ENCODE results near the gene SYNE2.

The SYNE2 gene

GRCh38 chr14:64095620-64096019 is 242.8 kb downstream of the SYNE2 start:
- no peak for TF ChIP-seq Cebpa-rat (IDR thresholded peaks at IDR 0.05)
- H3K4me3 ChIP-seq, result no peak overlapping the region
- H3K36me3 ChIP-seq, result peaks cover 0 to 74% (median 27%) of the 10 kb centered on the region in 11 experiments; a peak in 15 of 22 replicates
- H3K9ac ChIP-seq, result no peak overlapping the region
- no peaks in the 10 kb centered on the region for H3K4me1 ChIP-seq
- H3K27ac ChIP-seq, result no peak overlapping the region
- H3K9me3 ChIP-seq (replicated peaks in 1 of 11), result no peaks in the 10 kb centered on the region
- no peak overlapping the region for H3K4me2 ChIP-seq
- H3K27me3 ChIP-seq, result no peaks in the 10 kb centered on the region
- H4K20me1 ChIP-seq, result no peaks in the 10 kb centered on the region

DNA sequence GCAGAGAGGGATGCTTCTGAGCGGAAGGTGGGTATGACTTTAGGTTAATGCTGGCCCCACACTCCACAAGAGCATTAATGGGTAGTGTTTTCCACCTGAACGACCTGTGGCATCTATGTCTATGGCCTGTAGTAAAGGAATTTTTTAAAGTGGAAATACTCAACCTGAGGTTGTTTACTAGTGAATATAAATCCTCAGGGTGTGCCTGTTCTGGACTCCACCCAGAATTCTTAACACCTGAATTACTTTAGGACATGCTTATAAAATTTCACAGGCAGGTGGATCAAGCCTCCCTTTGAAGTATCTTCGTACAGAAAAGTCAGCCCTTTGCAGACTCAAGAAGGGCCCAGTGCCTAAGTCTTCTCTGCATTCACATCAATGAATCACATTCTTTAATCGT is 245.3 kb downstream of the SYNE2 start:
- TF ChIP-seq Cebpa-rat (IDR thresholded peaks at IDR 0.05), result no peak
- Histone ChIP-seq H3K4me2 (no peak overlapping the region), H3K36me3 (peaks cover 0 to 67% (median 23%) of the 10 kb centered on the region in 11 experiments; a peak in 19 of 22 replicates), H3K9ac (no peak overlapping the region), H3K4me3 (no peak overlapping the region), H3K27me3 (no peaks in the 10 kb centered on the region), H3K4me1 (no peaks in the 10 kb centered on the region), H4K20me1 (no peaks in the 10 kb centered on the region), H3K27ac (no peak overlapping the region), H3K9me3 (replicated peaks in 1 of 11) (no peaks in the 10 kb centered on the region)

- Histone ChIP-seq H3K27me3 (no peaks in the 10 kb centered on the region), H3K9ac (no peak overlapping the region), H3K4me2 (no peak overlapping the region), H3K4me1 (0 out of 20 replicates have a peak, but pooled peaks cover 0 to 5% (median 0%) of the 10 kb centered on the region in 10 experiments), H3K4me3 (no peak overlapping the region), H3K27ac (no peak overlapping the region), H3K9me3 (replicated peaks in 1 of 11) (no peaks in the 10 kb centered on the region), H4K20me1 (no peaks in the 10 kb centered on the region), H3K36me3 (peaks cover 0 to 62% (median 22%) of the 10 kb centered on the region in 11 experiments; a peak in 18 of 22 replicates)
- TF ChIP-seq Cebpa-rat (IDR thresholded peaks at IDR 0.05), result no peak
These were observed 254.6 kb downstream of the SYNE2 start for GRCh38 chr14:64107438-64107837.

- Histone ChIP-seq H3K4me1 (0 out of 20 replicates have a peak, but pooled peaks cover 0 to 5% (median 0%) of the 10 kb centered on the region in 10 experiments), H3K9ac (no peak overlapping the region), H3K27me3 (no peaks in the 10 kb centered on the region), H3K4me2 (no peak overlapping the region), H3K9me3 (replicated peaks in 1 of 11) (no peaks in the 10 kb centered on the region), H3K27ac (no peak overlapping the region), H4K20me1 (no peaks in the 10 kb centered on the region; a peak in 1 of 22 replicates), H3K4me3 (no peak overlapping the region), H3K36me3 (peaks cover 0 to 68% (median 22%) of the 10 kb centered on the region in 11 experiments; a peak in 17 of 22 replicates)
- TF ChIP-seq Cebpa-rat (IDR thresholded peaks at IDR 0.05), result no peak
These were observed 257.2 kb downstream of the SYNE2 start for GRCh38 chr14:64109819-64110554.

DNA sequence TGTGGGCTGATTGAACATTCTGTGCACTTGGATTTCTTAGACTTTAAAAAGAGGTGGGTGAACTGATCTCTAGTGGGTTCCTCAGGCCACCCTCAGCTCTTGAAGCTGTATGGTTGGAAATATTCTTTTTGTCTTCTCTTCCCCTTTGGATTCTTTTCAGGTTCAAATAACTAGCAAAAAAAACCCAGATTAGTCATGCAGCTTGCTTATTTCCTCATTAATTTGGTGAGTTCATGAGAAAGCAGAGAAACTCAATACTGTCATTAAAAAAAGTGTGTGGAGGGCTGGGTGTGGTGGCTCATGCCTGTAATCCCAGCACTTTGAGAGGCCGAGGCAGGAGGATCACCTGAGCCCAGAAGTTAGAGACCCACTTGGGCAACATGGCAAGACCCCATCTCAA is 258.0 kb downstream of the SYNE2 start:
- peaks cover 0 to 67% (median 21%) of the 10 kb centered on the region in 11 experiments; a peak in 17 of 22 replicates for H3K36me3 ChIP-seq
- H3K27me3 ChIP-seq, result no peaks in the 10 kb centered on the region
- TF ChIP-seq Cebpa-rat (IDR thresholded peaks at IDR 0.05), result no peak

GRCh38 chr14:64112867-64113678 is 260.3 kb downstream of the SYNE2 start:
- no peak overlapping the region for H3K27ac ChIP-seq
- H3K4me2 ChIP-seq, result no peak overlapping the region
- no peaks in the 10 kb centered on the region for H3K9me3 ChIP-seq (replicated peaks in 1 of 11)
- H3K27me3 ChIP-seq, result no peaks in the 10 kb centered on the region
- 0 out of 20 replicates have a peak, but pooled peaks cover 0 to 5% (median 0%) of the 10 kb centered on the region in 10 experiments for H3K4me1 ChIP-seq
- TF ChIP-seq Cebpa-rat (IDR thresholded peaks at IDR 0.05), result no peak
- no peak overlapping the region for H3K4me3 ChIP-seq
- H4K20me1 ChIP-seq, result no peaks in the 10 kb centered on the region; a peak in 1 of 22 replicates
- peaks cover 0 to 45% (median 15%) of the 10 kb centered on the region in 11 experiments; a peak in 14 of 22 replicates for H3K36me3 ChIP-seq
- H3K9ac ChIP-seq, result no peak overlapping the region

More for the DNA sequence above, 258.0 kb downstream of the SYNE2 start:
- H3K4me2 ChIP-seq, result no peak overlapping the region
- no peak overlapping the region for H3K27ac ChIP-seq
- H3K9me3 ChIP-seq (replicated peaks in 1 of 11), result no peaks in the 10 kb centered on the region
- H3K4me3 ChIP-seq, result no peak overlapping the region
- H3K4me1 ChIP-seq, result 0 out of 20 replicates have a peak, but pooled peaks cover 0 to 5% (median 0%) of the 10 kb centered on the region in 10 experiments
- H4K20me1 ChIP-seq, result no peaks in the 10 kb centered on the region; a peak in 1 of 22 replicates
- H3K9ac ChIP-seq, result no peak overlapping the region

DNA sequence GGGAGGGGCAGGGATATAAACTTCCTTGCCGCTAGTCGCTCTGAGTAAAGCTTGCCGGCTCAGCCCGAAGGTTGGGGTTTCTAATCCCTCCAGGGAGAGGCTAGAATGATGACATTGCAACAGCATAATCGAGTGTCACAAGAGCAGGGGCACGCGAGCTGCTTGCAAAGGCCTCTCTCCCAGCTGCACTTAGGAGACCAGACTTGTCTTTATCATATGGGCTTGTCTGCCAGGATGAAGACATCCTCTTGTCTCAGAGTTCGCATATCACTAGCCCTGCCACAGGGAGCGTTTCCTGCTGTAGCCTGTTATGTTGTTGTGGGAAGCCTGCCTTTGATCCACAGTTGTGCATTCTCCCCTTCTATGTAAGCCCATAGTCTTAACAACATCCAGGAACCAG is 261.4 kb downstream of the SYNE2 start:
- Histone ChIP-seq H3K36me3 (peaks cover 0 to 45% (median 15%) of the 10 kb centered on the region in 11 experiments; a peak in 13 of 22 replicates), H3K27me3 (no peaks in the 10 kb centered on the region), H3K4me1 (0 out of 20 replicates have a peak, but pooled peaks cover 0 to 5% (median 0%) of the 10 kb centered on the region in 10 experiments), H3K4me3 (no peak overlapping the region), H3K9ac (no peak overlapping the region), H4K20me1 (no peaks in the 10 kb centered on the region; a peak in 1 of 22 replicates), H3K4me2 (no peak overlapping the region), H3K27ac (no peak overlapping the region), H3K9me3 (replicated peaks in 1 of 11) (no peaks in the 10 kb centered on the region)
- TF ChIP-seq Cebpa-rat (IDR thresholded peaks at IDR 0.05), result no peak

- H3K36me3 ChIP-seq, result peaks cover 0 to 49% (median 19%) of the 10 kb centered on the region in 11 experiments; a peak in 16 of 22 replicates
- no peak overlapping the region for H3K4me3 ChIP-seq
- H3K4me1 ChIP-seq, result 0 out of 20 replicates have a peak, but pooled peaks cover 0 to 5% (median 0%) of the 10 kb centered on the region in 10 experiments
- H3K4me2 ChIP-seq, result no peak overlapping the region
- TF ChIP-seq Cebpa-rat (IDR thresholded peaks at IDR 0.05), result no peak
- H3K27ac ChIP-seq, result no peak overlapping the region
- H3K9me3 ChIP-seq (replicated peaks in 1 of 11), result no peaks in the 10 kb centered on the region
- H3K27me3 ChIP-seq, result no peaks in the 10 kb centered on the region
- no peak overlapping the region for H3K9ac ChIP-seq
- no peaks in the 10 kb centered on the region; a peak in 1 of 22 replicates for H4K20me1 ChIP-seq
These were observed 262.0 kb downstream of the SYNE2 start for GRCh38 chr14:64114796-64115195.

GRCh38 chr14:64115401-64115800 is 262.6 kb downstream of the SYNE2 start:
- Histone ChIP-seq H3K4me1 (0 out of 20 replicates have a peak, but pooled peaks cover 0 to 5% (median 0%) of the 10 kb centered on the region in 10 experiments), H4K20me1 (no peaks in the 10 kb centered on the region; a peak in 1 of 22 replicates), H3K9ac (no peak overlapping the region), H3K27me3 (no peaks in the 10 kb centered on the region), H3K4me2 (no peak overlapping the region), H3K27ac (no peak overlapping the region), H3K36me3 (peaks cover 0 to 54% (median 20%) of the 10 kb centered on the region in 11 experiments; a peak in 16 of 22 replicates), H3K4me3 (no peak overlapping the region), H3K9me3 (replicated peaks in 1 of 11) (no peaks in the 10 kb centered on the region)
- no peak for TF ChIP-seq Cebpa-rat (IDR thresholded peaks at IDR 0.05)
